H1 (cell line): ENCODE results near the gene HLA-C. TPM values are rescaled to one million over a fixed set of nuclear protein-coding genes. Genes with fewer than 3 reads are reported as not detected.

ENCODE experiments used
- CTCF ChIA-PET: fragments of 300-600 bp; sonication (Branson Sonifier 250); formaldehyde crosslinking; loops from one replicate; lab custom pipeline; 2021; ENCODE audit not compliant: partially characterized antibody; lab: Charles Lee
- POLR2A ChIA-PET: fragments of 300-600 bp; sonication (Branson Sonifier 250); formaldehyde crosslinking; loops from one replicate; lab custom pipeline; 2021; ENCODE audit warnings: inconsistent platforms; ENCODE audit not compliant: partially characterized antibody; lab: Charles Lee
- DNase-seq, 2 experiments: peaks; one replicate each; pipeline versions ENCODE4 v3.0.0 to v3.0.0-alpha.2; 2010 to 2022; ENCODE audit warnings: low spot score in 2 of 2, low read depth in 1 of 2, mixed read lengths in 1 of 2
- FAIRE-seq: peaks from 2 replicates; lab custom pipeline; 2011; peaks lifted over from hg19 to GRCh38; lab: Jason Lieb, UNC
- H2AFZ ChIP-seq: 2 replicates; pipeline ENCODE4 v1.8.1; 2012; ENCODE audit warnings: low read length, inconsistent platforms
- H2AK5ac ChIP-seq: 2 replicates; pipeline ENCODE4 v1.6.1; 2013; ENCODE audit warnings: low read depth, low read length
- H2BK120ac ChIP-seq: replicated peaks from 2 replicates; pipeline ENCODE3; 2013; ENCODE audit warnings: low read depth, low read length, inconsistent platforms
- H2BK12ac ChIP-seq: 2 replicates; pipeline ENCODE4 v1.6.1; 2013; ENCODE audit warnings: low read depth, low read length
- H2BK15ac ChIP-seq: 2 replicates; pipeline ENCODE4 v1.6.1; 2013; ENCODE audit warnings: low read length
- H2BK20ac ChIP-seq: 2 replicates; pipeline ENCODE4 v1.6.1; 2013; ENCODE audit warnings: low read length
- H2BK5ac ChIP-seq: 2 replicates; pipeline ENCODE4 v1.6.1; 2013; ENCODE audit warnings: low read depth, low read length
- H3K14ac ChIP-seq: 2 replicates; pipeline ENCODE4 v1.6.1; 2013; ENCODE audit warnings: inconsistent platforms; ENCODE audit not compliant: insufficient read length
- H3K18ac ChIP-seq: 2 replicates; pipeline ENCODE4 v1.6.1; 2013; ENCODE audit warnings: low read length; ENCODE audit errors: extremely low read depth
- H3K23ac ChIP-seq: 2 replicates; pipeline ENCODE4 v1.6.1; 2013; ENCODE audit warnings: inconsistent platforms; ENCODE audit not compliant: insufficient read length
- H3K23me2 ChIP-seq: 2 replicates; pipeline ENCODE4 v1.6.1; 2013; ENCODE audit warnings: low read depth, low read length
- H3K27ac ChIP-seq: 2 replicates; pipeline ENCODE4 v1.6.1; 2011; ENCODE audit warnings: low read depth, low read length, inconsistent platforms
- H3K27me3 ChIP-seq, 4 experiments: replicated peaks in 1 of 4; 1 replicate in 1 of 4; 2 replicates in 3 of 4; pipeline versions ENCODE4 v1.6.1 to v1.8.1; 2011 to 2013; ENCODE audit warnings: low read length in 3 of 4, mild to moderate bottlenecking in 3 of 4, inconsistent platforms in 2 of 4, mixed read lengths in 2 of 4, moderate library complexity in 1 of 4; ENCODE audit not compliant: control insufficient read depth in 3 of 4, insufficient read depth in 3 of 4; ENCODE audit errors: extremely low read depth in 1 of 4
- H3K36me3 ChIP-seq, 4 experiments: 2 replicates each; pipeline versions ENCODE4 v1.6.1 to v1.8.1; 2011 to 2013; ENCODE audit warnings: mild to moderate bottlenecking in 4 of 4, low read length in 3 of 4, moderate library complexity in 2 of 4, control low read depth in 1 of 4, inconsistent platforms in 1 of 4; ENCODE audit not compliant: insufficient read depth in 4 of 4, control insufficient read depth in 2 of 4
- H3K4ac ChIP-seq: replicated peaks from 2 replicates; pipeline ENCODE3; 2013; ENCODE audit warnings: low read length, low read depth, mixed read lengths, inconsistent platforms; ENCODE audit not compliant: insufficient read length
- H3K4me1 ChIP-seq, 4 experiments: replicated peaks in 1 of 4; 1 replicate in 1 of 4; 2 replicates in 3 of 4; pipeline versions ENCODE4 v1.6.1 to v1.8.1; 2011 to 2013; ENCODE audit warnings: low read length in 3 of 4, inconsistent platforms in 2 of 4, mixed read lengths in 1 of 4; ENCODE audit not compliant: insufficient read depth in 4 of 4, control insufficient read depth in 3 of 4
- H3K4me2 ChIP-seq, 2 experiments: 2 replicates each; pipeline versions ENCODE4 v1.6.1 to v1.8.1; 2011 to 2013; ENCODE audit warnings: low read depth in 2 of 2, low read length in 2 of 2, control low read depth in 1 of 2, inconsistent platforms in 1 of 2, mild to moderate bottlenecking in 1 of 2; ENCODE audit not compliant: insufficient read depth in 1 of 2
- H3K4me3 ChIP-seq, 4 experiments: fragments of 200-600, 300-600 bp in 1 of 4; sonication (generic), shearing (Covaris generic), sonication (Bioruptor Twin) in 1 of 4; 2 replicates each; pipeline versions ENCODE4 v1.5.1 to v1.8.1; 2011 to 2016; ENCODE audit warnings: low read length in 4 of 4, low read depth in 3 of 4, control low read depth in 2 of 4, inconsistent platforms in 2 of 4, mild to moderate bottlenecking in 2 of 4, mixed read lengths in 1 of 4, moderate library complexity in 1 of 4; ENCODE audit not compliant: insufficient read depth in 2 of 4; ENCODE audit errors: extremely low read depth in 1 of 4
- H3K56ac ChIP-seq: replicated peaks from 2 replicates; pipeline ENCODE3; 2013; ENCODE audit warnings: low read depth, mild to moderate bottlenecking, mixed read lengths, low read length, inconsistent platforms; ENCODE audit not compliant: insufficient read length
- H3K79me1 ChIP-seq: 2 replicates; pipeline ENCODE4 v1.6.1; 2013; ENCODE audit warnings: low read depth, low read length, control low read depth
- H3K79me2 ChIP-seq, 2 experiments: 2 replicates each; pipeline versions ENCODE4 v1.6.1 to v1.8.1; 2012 to 2013; ENCODE audit warnings: low read length in 2 of 2, mild to moderate bottlenecking in 2 of 2, inconsistent platforms in 1 of 2; ENCODE audit not compliant: insufficient read depth in 2 of 2, control insufficient read depth in 1 of 2
- H3K9ac ChIP-seq, 4 experiments: replicated peaks in 1 of 4; 1 replicate in 1 of 4; 2 replicates in 3 of 4; pipeline versions ENCODE4 v1.6.1 to v1.8.1; 2011 to 2013; ENCODE audit warnings: low read depth in 3 of 4, low read length in 3 of 4, control low read depth in 2 of 4, mild to moderate bottlenecking in 2 of 4, moderate library complexity in 2 of 4, inconsistent platforms in 1 of 4; ENCODE audit errors: extremely low read depth in 1 of 4
- H3K9me3 ChIP-seq, 2 experiments: 2 replicates each; pipeline versions ENCODE4 v1.6.1 to v1.8.1; 2012 to 2013; ENCODE audit warnings: mild to moderate bottlenecking in 2 of 2, moderate library complexity in 2 of 2, control low read depth in 1 of 2, inconsistent platforms in 1 of 2, low read depth in 1 of 2, low read length in 1 of 2, mixed read lengths in 1 of 2; ENCODE audit not compliant: insufficient read depth in 2 of 2
- H4K20me1 ChIP-seq, 2 experiments: replicated peaks in 1 of 2; 2 replicates each; pipeline versions ENCODE3 to v1.8.1; 2011 to 2013; ENCODE audit warnings: inconsistent platforms in 2 of 2, low read length in 2 of 2, mild to moderate bottlenecking in 1 of 2; ENCODE audit not compliant: insufficient read depth in 2 of 2, control insufficient read depth in 1 of 2
- H4K5ac ChIP-seq: 2 replicates; pipeline ENCODE4 v1.6.1; 2013; ENCODE audit warnings: low read length, low read depth, mixed read lengths, inconsistent platforms; ENCODE audit not compliant: insufficient read length
- H4K8ac ChIP-seq: 2 replicates; pipeline ENCODE4 v1.8.0; 2013; ENCODE audit warnings: mild to moderate bottlenecking, moderate library complexity, low read length, inconsistent platforms; ENCODE audit not compliant: insufficient read depth; ENCODE audit errors: extremely low read depth
- H4K91ac ChIP-seq: replicated peaks from 2 replicates; pipeline ENCODE3; 2013; ENCODE audit warnings: low read length, mixed read lengths, inconsistent platforms; ENCODE audit not compliant: insufficient read length
- JUND ChIP-seq: IDR thresholded peaks from 2 replicates; pipeline ENCODE4 v1.6.1; 2011; ENCODE audit warnings: mild to moderate bottlenecking, improper control_type of control experiment, low read length
- SAP30 ChIP-seq: fragments of 300-600 bp; sonication (generic); IDR thresholded peaks from 2 replicates; pipeline ENCODE4 v1.7.1; 2012; ENCODE audit warnings: low read length, moderate library complexity, mild to moderate bottlenecking, inconsistent platforms; ENCODE audit not compliant: insufficient read depth, insufficient replicate concordance
- WGBS, 2 experiments: shearing (Covaris generic) in 1 of 2; methylation state at CpG; one replicate each; pipeline versions ENCODE4 v1.1.6 to v1.1.7; 2013 to 2015; ENCODE audit warnings: low lambda C conversion rate in 2 of 2, mixed read lengths in 2 of 2, inconsistent platforms in 1 of 2, low coverage in 1 of 2, missing lambda C conversion rate in 1 of 2; ENCODE audit not compliant: insufficient replicate concordance in 2 of 2, insufficient coverage in 1 of 2, insufficient read length in 1 of 2; ENCODE audit errors: extremely low coverage in 1 of 2, missing lambda C conversion rate in 1 of 2; 5-methylcytosine and 5-hydroxymethylcytosine counted together
- polyA plus RNA-seq, 7 experiments: library from polyadenylated mRNA; depleted of rRNA in 3 of 7; stranded (reverse) in 5 of 7; unstranded in 2 of 7; fragments of >200 nt in 5 of 7; fragments of 200-250 nt in 2 of 7; gene quantifications; 1 replicate in 5 of 7; 2 replicates in 1 of 7; 4 replicates in 1 of 7; pipeline versions ENCODE4 v1.2.1 to v1.2.3, GENCODE V29; 2011 to 2013; ENCODE audit warnings: missing spikeins in 2 of 7, mixed read lengths in 2 of 7
- total RNA-seq: library from RNA; stranded (reverse); fragmentation: NEBNext Ultra II Directional; extraction: Animal tissue kit (Norgen Biotek cat#: 25700); gene quantifications from 2 replicates; pipeline ENCODE4 v1.2.1, GENCODE V29; 2021

The HLA-C gene
- total and polyA plus RNA-seq, 2 of the 8 experiments (the other 6 are each of a cell fraction or from before 2014, with no cell fraction given): 245 to 360 TPM

- Histone ChIP-seq H3K14ac (no peak overlapping the region), H3K23me2 (no peaks in the 10 kb centered on the region), H3K9me3 (0 out of 4 replicates have a peak, but pooled peaks cover 0 to 2% of the 10 kb centered on the region in 2 experiments), H2AFZ (peak overlapping the region; percentile 31; the same call in 1 of the 2 replicates), H3K79me2 (no peaks in the 10 kb centered on the region), H3K9ac (no peak overlapping the region), H2BK12ac (0 out of 2 replicates have a peak overlapping the region, but pooled peaks have one; percentile 30)
- TF ChIP-seq SAP30 (no peak), JUND (peak; percentile 64; the same call in 1 of the 2 replicates)
- TF ChIP-seq, all 59 proteins: peak for 1
- Histone ChIP-seq H2BK15ac (no peak overlapping the region), H3K4me3 (no peak overlapping the region), H3K56ac (no peak overlapping the region), H3K18ac (peak overlapping the region; percentile 71; the same call in 1 of the 2 replicates), H2BK20ac (no peak overlapping the region), H2BK120ac (no peak overlapping the region), H2AK5ac (no peak overlapping the region), H4K5ac (no peak overlapping the region), H3K27me3 (no peaks in the 10 kb centered on the region), H3K4me2 (peak overlapping the region in 1 of 2 experiments; percentile 15; a peak in 1 of 4 replicates), H3K4me1 (peaks cover 0 to 8% (median 4%) of the 10 kb centered on the region in 4 experiments; a peak in 2 of 7 replicates), H2BK5ac (0 out of 2 replicates have a peak overlapping the region, but pooled peaks have one; percentile 10), H4K8ac (no peak overlapping the region), H3K79me1 (no peaks in the 10 kb centered on the region), H3K27ac (no peak overlapping the region), H4K91ac (no peak overlapping the region), H4K20me1 (no peaks in the 10 kb centered on the region), H3K4ac (no peak overlapping the region), H3K23ac (no peak overlapping the region), H3K36me3 (no peaks in the 10 kb centered on the region)
- FAIRE-seq (peak; percentile 77), DNase-seq (no peak)
- POLR2A ChIA-PET: interaction anchor here (0.5 to 1.8 kb wide), 4 partner anchors 35 to 594 kb away, joined by 3 read pairs; no protein-coding TSS in a partner anchor
- 68% methylated on average over 2 of the region's 2 CpGs; no CpG with 5 or more reads in 1 of the 2 experiments for WGBS, 2 experiments
- CTCF ChIA-PET: interaction anchor here (0.9 to 2.1 kb wide), 5 partner anchors 16 to 52 kb away, joined by 3 to 7 read pairs (median 5); no protein-coding TSS in a partner anchor
Measured at GRCh38 chr6:31246051-31246521, 25.8 kb downstream of the HLA-C start.
